ENCODE data around the gene PLEKHG3. TPM values are rescaled to one million over a fixed set of nuclear protein-coding genes. Genes with fewer than 3 reads are reported as not detected.

The PLEKHG3 gene
- total RNA-seq, 2 experiments from 2014 or later: not detected

DNA sequence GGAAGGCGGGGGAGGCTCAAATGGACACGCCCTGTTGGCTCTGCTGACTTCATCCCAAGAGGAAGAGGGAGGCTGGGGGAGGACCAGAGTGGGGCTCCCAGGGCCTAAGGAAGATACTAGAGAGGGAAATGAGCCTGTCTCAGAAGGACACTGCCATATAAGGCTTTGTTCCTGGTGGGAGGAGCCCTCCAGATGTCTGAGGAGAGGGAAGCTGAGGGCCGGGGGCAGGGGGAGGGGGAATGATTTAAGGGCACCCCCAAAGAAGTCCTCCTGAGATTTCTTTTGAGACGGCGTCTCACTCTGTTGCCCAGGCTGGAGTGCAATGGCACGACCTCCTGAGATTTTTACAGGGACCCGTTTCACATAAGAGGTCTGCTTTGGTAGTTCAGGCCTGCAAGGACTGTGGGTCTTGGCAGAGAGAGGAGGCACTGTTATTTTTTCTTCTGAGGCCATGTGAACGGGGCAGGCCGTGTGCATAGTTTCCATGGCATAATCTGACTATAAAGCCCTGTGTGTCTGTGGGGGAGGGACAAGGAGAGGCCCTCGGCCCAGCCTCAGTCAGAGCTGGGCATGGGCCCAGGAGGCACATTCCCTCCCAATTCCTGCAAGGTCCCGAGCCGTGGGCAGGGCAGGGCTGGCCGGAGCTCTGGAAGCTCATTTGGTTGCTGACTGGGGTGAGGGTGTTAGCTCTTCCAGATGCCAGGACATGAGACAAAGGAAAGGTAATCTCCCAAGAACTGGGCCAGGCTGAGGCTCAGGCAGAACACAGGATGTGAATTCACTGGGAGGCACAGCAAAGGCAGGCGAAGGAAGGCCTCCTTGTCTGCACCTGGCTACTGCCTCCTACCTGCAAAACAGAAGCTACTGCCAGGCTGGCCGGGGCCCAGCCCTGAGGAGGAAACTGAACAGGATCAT is 22.2 kb upstream of the PLEKHG3 start:
- intact Hi-C loops (cut with micrococcal nuclease; ENCODE audit: unreplicated experiment): no loop called here
- TF ChIP-seq, protein P1, sequence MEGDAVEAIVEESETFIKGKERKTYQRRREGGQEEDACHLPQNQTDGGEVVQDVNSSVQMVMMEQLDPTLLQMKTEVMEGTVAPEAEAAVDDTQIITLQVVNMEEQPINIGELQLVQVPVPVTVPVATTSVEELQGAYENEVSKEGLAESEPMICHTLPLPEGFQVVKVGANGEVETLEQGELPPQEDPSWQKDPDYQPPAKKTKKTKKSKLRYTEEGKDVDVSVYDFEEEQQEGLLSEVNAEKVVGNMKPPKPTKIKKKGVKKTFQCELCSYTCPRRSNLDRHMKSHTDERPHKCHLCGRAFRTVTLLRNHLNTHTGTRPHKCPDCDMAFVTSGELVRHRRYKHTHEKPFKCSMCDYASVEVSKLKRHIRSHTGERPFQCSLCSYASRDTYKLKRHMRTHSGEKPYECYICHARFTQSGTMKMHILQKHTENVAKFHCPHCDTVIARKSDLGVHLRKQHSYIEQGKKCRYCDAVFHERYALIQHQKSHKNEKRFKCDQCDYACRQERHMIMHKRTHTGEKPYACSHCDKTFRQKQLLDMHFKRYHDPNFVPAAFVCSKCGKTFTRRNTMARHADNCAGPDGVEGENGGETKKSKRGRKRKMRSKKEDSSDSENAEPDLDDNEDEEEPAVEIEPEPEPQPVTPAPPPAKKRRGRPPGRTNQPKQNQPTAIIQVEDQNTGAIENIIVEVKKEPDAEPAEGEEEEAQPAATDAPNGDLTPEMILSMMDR (conservative IDR thresholded peaks at IDR 0.05; ENCODE audit: low read length): no peak
- no peak for TF ChIP-seq EZH2phosphoT487 (IDR thresholded peaks at IDR 0.05; ENCODE audit: borderline replicate concordance, low read depth, low read length)
- Histone ChIP-seq H4K20me1 (ENCODE audit: insufficient read depth, low read length) (no peaks in the 10 kb centered on the region), H3K4me2 (ENCODE audit: low read length) (no peak overlapping the region), H2AFZ (ENCODE audit: low read length) (no peak overlapping the region), H3K4me1 (ENCODE audit: insufficient read depth, low read length, poor library complexity, severe bottlenecking) (no peaks in the 10 kb centered on the region), H3K27ac (ENCODE audit: low read depth, low read length, poor library complexity, severe bottlenecking) (no peak overlapping the region), H3K36me3 (ENCODE audit: insufficient read depth, low read length) (no peaks in the 10 kb centered on the region), H3K4me3 (ENCODE audit: low read depth, low read length, poor library complexity, severe bottlenecking) (no peak overlapping the region), H3K79me2 (ENCODE audit: insufficient read depth, low read depth, low read length) (no peaks in the 10 kb centered on the region), H3K9me3 (ENCODE audit: low read length) (no peaks in the 10 kb centered on the region), H3K9me2 (ENCODE audit: insufficient read depth, low read length) (no peaks in the 10 kb centered on the region)
- BruUV-seq (replicated peaks): no TSS peak
- CTCF ChIA-PET (ENCODE audit: unreplicated experiment): no interaction called here
- POLR2A ChIA-PET: no interaction called here
- DNase-seq (ENCODE audit: low spot score): no peak

DNA sequence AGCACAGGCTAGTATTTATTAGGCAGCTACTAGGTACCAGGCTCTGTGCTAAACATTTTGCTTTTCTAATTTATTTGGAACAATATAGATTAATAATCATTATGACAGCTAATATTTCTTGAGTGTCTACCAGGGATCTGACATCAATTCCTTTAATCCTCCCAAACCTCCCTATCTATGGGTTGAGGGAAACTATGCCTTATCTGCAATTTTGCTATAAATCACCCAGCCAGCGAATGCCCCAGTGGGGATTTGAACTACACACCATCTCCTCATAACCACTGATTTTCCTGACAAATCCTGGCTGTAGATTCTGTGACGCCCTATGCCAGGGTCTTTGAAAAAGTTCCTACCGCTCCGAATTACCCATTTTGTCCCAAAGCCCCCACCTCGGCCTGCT is 21.4 kb upstream of the PLEKHG3 start:
- no peaks in the 10 kb centered on the region for H3K4me1 ChIP-seq (ENCODE audit: insufficient read depth, low read length, poor library complexity, severe bottlenecking)
- no peaks in the 10 kb centered on the region for H4K20me1 ChIP-seq (ENCODE audit: insufficient read depth, low read length)
- TF ChIP-seq, protein P1 (conservative IDR thresholded peaks at IDR 0.05; ENCODE audit: low read length): no peak
- no peak for TF ChIP-seq EZH2phosphoT487 (IDR thresholded peaks at IDR 0.05; ENCODE audit: borderline replicate concordance, low read depth, low read length)
- H3K79me2 ChIP-seq (ENCODE audit: insufficient read depth, low read depth, low read length): no peaks in the 10 kb centered on the region
- no peaks in the 10 kb centered on the region for H3K36me3 ChIP-seq (ENCODE audit: insufficient read depth, low read length)
- no peaks in the 10 kb centered on the region for H3K9me2 ChIP-seq (ENCODE audit: insufficient read depth, low read length)
- DNase-seq (ENCODE audit: low spot score): no peak
- ChIA-PET POLR2A (no interaction called here), CTCF (ENCODE audit: unreplicated experiment) (no interaction called here)
- intact Hi-C loops (cut with micrococcal nuclease; ENCODE audit: unreplicated experiment): no loop called here
- no peak overlapping the region for H2AFZ ChIP-seq (ENCODE audit: low read length)
- BruUV-seq (replicated peaks): no TSS peak
- no peak overlapping the region for H3K27ac ChIP-seq (ENCODE audit: low read depth, low read length, poor library complexity, severe bottlenecking)
- H3K9me3 ChIP-seq (ENCODE audit: low read length): no peaks in the 10 kb centered on the region
- H3K4me3 ChIP-seq (ENCODE audit: low read depth, low read length, poor library complexity, severe bottlenecking): no peak overlapping the region
- no peak overlapping the region for H3K4me2 ChIP-seq (ENCODE audit: low read length)

- H3K4me2 ChIP-seq (ENCODE audit: low read length): no peak overlapping the region
- no peaks in the 10 kb centered on the region for H3K79me2 ChIP-seq (ENCODE audit: insufficient read depth, low read depth, low read length)
- TF ChIP-seq, protein P1 (conservative IDR thresholded peaks at IDR 0.05; ENCODE audit: low read length): no peak
- no peak for TF ChIP-seq EZH2phosphoT487 (IDR thresholded peaks at IDR 0.05; ENCODE audit: borderline replicate concordance, low read depth, low read length)
- H2AFZ ChIP-seq (ENCODE audit: low read length): no peak overlapping the region
- H3K4me3 ChIP-seq (ENCODE audit: low read depth, low read length, poor library complexity, severe bottlenecking): no peak overlapping the region
- DNase-seq (ENCODE audit: low spot score): no peak
- no TSS peak for BruUV-seq (replicated peaks)
- H3K9me2 ChIP-seq (ENCODE audit: insufficient read depth, low read length): no peaks in the 10 kb centered on the region
- no peaks in the 10 kb centered on the region for H3K9me3 ChIP-seq (ENCODE audit: low read length)
- no peaks in the 10 kb centered on the region for H3K36me3 ChIP-seq (ENCODE audit: insufficient read depth, low read length)
- intact Hi-C loops (cut with micrococcal nuclease; ENCODE audit: unreplicated experiment): no loop called here
- ChIA-PET CTCF (ENCODE audit: unreplicated experiment) (no interaction called here), POLR2A (no interaction called here)
- H4K20me1 ChIP-seq (ENCODE audit: insufficient read depth, low read length): no peaks in the 10 kb centered on the region
- no peaks in the 10 kb centered on the region for H3K4me1 ChIP-seq (ENCODE audit: insufficient read depth, low read length, poor library complexity, severe bottlenecking)
- no peak overlapping the region for H3K27ac ChIP-seq (ENCODE audit: low read depth, low read length, poor library complexity, severe bottlenecking)
These were observed 21.0 kb upstream of the PLEKHG3 start for GRCh38 chr14:64683264-64683663.

Data from OCI-LY7 (cell line).